SW 1271 (cell line): Measurements from ENCODE around the gene HSD17B12.
A peak's percentile ranks its signal among the peaks of the same experiment; 100 is the strongest.

Source experiments
- DNase-seq, 2 experiments: peaks; one replicate each; lab custom pipeline; 2025; lab: John Stamatoyannopoulos, UW

Gene HSD17B12

DNA sequence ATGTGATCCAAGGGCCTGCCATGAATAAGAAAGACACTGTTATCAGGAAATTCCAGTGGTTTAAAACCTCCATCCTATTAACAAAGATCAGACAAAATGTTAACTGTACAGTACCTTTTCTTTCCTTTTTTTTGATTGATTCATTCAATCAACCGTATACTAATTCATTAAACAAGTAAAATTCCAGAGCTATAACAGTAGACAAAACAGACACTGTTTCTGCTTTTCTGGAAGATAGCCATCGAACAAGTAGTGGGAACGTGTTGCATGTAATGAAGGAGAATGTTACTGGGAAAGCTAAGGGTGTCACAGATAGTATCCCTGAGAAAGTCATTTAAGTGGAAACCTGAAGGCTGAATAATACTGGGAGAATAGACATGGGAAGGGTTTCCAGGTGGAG, 126.4 kb downstream of the HSD17B12 start:
- DNase-seq = no peak

DNA sequence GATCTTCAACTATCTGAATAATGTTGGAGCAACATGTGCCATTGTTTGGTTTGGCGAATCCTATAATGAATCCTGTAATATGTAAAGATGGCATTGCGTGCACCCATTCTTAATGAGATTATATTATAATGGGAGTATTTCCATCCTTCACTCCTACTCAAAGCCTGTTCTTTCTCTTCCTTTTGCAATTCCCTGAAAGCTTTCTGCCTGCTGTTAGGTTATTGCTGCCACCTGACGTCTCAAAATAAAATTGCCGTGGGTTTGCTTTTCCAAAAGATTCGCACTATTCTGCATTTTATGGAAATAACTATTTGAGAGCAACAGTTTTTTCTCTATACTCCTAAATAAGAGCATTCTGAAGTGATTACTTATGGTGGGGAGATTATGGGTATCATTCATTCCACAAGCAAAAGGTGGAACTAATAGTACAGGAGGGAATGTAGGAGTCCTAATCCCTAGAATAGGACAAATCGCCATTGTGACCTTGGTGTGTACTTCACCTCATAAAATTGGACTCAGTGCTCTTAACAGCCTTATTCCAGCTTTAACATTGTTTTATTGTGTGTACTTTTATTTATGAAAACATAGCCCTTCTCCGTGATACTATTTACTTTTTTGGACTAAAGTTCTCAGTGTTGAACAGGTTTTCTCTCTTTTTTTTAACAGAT, 130.5 kb downstream of the HSD17B12 start:
- DNase-seq = no peak

DNA sequence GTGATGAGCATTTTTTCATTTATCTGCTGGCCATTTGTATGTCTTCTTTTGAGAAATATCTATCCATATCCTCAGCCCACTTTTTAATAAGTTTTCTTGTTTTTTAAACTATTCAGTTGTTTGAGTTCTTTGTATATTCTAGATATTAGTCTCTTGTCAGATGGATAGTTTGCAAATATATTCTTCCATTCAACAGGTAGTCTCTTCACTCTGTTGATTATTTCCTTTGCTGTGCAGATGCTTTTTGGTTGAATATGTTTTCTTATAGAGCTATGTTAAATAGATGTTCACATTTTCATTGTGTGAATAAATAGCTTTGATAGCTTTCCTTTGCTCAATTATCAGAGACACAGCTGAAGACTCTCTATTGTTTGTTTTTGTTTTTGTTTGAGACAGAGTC, 131.9 kb downstream of the HSD17B12 start:
- DNase-seq = no peak

DNA sequence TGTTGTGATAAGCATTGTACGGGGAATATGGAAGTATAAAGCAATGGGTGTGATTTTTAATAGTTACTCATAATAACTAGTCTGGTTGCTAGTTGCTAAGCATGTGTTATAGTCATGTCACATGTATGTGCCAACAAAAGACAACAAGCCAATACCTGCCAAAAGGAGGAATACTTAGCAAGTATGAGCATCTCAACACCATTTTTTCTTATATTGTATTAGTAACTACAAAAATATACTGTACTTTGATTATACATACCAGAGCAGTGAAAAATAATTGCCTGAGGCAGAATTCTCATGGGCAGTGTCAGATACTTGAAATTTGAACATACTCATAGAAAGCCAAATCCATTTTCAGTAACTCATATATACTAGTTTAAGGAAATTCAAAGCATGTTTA, 137.7 kb downstream of the HSD17B12 start:
- no peak for DNase-seq

DNA sequence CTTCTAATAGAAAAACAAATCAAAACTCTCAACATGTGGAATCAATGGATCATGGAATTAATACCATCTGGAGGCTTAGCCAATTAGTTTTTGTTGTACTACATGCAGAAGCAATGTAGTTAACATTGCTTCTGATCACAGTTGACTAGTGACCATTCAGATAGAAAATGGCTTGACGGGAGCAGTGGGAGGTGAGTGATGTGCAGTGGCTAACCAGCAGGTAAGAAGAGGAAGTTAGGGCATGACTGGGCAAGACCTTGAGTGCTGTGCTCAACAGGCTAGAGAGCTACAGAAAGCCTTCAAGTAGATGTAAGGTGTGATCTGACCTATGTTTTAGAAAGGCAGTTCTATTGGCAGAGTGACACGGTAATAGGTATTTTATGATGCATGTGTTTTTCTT, 139.4 kb downstream of the HSD17B12 start:
- DNase-seq = no peak

DNA sequence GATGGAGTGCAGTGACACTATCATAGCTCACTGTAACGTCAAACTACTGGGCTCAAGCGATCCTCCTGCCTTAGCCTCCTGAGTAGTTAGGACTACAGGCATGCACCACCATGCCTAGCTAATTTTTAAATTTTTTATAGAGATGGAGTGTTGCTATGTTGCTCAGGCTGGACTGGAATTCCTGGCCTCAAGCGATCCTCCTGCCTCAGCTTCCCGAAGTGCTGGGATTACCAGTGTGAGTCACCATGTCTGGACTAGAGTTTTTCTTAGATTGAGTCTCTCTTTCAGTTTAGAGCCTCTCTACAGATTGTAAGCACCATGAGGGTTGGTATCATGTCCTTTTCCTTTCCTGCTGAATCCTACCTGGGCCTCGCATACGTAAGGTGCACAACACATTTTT, 142.8 kb downstream of the HSD17B12 start:
- no peak for DNase-seq

DNA sequence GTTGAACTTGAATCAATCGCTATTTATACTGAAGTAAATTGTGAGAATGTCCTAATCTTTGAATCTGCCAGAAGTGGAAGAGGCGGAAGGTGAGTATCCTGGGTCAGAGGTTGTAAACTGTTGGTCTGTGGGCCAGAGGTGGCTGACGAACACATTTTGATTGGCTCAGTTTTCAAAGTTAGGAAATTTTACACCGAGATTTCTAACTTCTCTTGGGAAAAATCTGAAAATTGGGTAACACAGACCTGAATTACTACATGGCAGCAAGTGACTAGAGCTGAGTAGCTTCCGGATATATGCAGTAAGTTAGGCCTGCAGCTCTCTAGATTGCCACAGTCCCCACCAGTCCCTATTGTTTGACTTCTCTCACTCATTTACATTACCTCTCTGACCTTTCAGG, 143.3 kb downstream of the HSD17B12 start:
- no peak for DNase-seq

DNA sequence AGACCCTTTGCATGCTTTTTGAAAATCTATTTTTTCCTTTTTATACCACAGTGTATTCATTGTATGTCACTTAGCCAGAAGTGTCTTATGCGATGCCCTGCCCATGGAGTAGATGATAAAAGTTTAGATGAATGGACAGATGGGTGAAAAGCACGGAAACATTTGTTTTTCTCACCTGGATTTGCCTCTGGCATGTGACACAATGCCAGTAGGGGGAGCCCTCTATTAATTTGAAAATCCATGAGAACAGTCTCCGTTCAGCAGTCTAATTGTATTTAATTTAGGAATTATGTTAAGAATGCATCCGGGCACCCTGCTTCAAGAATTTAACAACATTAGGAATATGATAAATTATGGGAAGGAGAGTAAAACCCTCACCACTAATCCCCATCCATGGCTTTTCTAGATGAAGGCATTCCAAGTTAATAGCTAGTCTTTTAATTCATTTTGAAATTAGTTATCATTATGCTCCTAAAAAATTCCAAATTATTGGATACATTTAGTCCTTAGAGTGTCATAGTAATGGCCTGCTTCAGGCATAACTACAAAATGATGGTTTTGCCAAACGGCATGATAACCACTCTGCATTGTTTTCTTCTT, 144.8 kb downstream of the HSD17B12 start:
- peak in 1 of 2 experiments; percentile 27 for DNase-seq

DNA sequence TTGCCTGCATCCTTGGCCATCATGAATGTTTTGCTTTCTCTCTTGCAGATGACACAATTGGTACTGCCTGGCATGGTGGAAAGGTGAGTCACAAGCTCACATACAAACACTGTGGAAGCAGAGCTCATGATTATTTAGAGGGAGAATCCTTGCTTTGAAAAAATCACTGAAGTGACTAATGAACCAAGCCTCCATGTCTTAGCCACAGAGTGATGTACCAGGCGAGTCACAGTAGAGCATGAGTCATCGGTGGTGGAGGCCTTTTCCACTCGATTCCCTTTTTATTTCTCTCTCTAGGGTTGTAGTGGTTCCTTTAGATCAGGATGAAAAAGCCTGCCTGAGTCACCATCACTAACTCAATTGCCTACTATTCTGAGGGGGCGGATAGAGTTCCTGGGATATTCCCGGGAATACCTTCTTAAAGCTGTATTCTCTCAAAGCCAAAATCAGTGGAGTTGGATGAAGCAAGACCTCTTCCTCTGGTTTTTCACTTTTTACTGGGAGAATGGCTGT, 150.4 kb downstream of the HSD17B12 start:
- DNase-seq = peak; percentile 99

DNA sequence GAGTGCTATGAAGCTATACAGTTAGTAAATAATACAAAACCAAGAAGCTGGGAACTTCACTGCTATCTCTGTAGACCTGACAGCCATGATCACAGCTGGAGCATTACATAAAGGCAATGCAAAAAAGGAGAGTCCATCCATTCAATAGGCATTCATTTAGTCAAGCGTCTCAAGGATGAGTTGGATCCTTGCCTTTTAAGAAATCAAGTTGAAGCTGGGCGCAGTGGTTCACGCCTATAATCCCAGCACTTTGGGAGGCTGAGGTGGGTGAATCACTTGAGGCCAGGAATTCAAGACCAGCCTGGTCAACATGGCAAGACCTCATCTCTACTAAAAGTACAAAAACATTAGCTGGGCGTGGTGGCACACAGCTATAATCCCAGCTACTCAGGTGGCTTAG, 152.0 kb downstream of the HSD17B12 start:
- DNase-seq = no peak

DNA sequence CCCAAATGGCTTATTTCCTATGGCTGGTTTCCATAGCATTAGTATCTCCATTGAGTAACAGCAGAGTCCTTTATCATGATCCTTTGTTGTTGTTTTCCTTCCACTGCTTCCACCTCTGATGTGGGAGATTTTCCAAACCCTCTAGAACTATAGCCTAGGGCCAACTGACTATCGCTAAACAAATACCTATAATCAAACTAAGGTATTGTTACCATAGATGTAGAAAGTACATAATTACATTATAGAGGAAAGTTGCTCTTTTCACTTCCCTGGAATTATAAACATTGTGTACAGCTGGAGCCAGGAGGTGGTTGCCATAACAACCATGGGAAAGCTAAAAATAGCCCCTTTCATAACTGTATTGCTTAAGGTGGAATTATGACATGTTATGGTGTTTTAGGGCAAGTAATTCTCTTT, 153.1 kb downstream of the HSD17B12 start:
- peak in 1 of 2 experiments; percentile 57 for DNase-seq

DNA sequence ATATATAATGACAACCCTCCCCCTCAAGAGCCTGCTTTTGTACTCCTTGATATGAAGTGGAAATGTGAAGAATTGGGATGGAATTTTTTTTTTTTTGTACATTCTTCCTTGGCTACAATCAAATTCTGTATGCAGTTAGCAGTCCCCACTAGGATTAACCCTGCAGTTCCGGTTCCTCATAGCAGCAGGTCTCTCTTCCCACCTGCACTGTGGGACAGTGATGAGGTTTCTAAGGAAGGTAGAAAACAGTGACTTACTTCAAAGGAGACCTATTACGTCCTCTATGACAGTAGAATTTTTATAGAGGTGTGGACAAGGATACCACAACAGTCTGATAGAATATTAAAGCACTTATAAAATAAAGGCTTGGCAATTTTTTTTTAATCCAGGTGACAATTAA, 153.7 kb downstream of the HSD17B12 start:
- DNase-seq = no peak

DNA sequence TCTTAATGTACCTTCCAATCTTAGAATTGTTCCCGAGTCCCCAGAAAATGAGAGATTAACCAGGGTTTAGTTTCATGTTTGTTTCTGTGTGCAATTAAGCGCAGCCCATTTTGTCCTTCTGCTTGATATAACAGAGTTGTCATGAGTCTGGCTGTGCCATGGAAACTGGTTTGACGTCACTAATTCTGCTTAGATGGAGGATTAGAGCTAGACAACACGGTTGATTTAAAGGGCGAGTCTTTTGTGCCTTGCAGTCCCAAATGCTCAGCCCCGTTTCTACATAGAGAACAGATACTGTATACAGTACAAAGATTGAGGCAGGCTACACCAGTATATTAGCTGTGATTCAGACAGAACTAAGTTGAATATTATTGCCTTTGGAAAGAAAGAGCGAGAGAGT, 154.6 kb downstream of the HSD17B12 start:
- no peak for DNase-seq

DNA sequence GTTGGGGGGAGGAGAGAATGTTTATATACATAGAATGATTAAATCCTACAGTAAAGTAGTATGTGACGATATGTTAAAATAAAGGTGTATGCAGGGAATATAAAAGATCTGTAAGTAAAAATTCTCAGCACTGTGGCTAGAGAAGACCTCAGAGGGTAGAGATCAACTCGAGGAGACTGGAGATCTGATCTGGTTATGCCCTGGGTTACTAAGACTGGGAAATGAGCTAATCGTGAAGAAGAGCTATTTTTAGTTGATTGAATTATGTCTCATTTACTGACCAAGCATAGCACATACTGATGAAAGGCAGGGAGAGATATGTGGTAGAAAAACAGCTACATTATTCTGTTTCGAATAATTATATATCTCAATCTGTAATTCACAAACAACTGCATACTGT, 157.3 kb downstream of the HSD17B12 start:
- no peak for DNase-seq

DNA sequence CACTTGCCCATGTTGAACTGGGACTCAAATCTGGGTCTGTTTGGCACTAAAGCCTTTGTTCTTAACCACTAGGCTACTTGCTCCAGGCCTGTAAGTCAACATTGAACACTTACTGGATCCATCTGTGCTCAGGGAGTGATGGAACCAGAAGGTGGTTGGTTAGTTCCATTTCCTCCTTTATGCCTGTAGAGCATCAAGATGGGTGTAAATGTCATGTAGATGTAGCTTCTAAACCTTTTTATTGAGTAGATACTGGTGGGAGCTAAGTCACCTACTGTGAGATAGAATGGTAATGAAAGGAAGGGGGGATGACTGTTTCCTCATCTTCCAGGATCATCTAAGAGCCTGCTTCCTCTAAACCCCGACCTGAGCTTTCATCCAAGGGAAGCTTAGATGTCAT, 161.5 kb downstream of the HSD17B12 start:
- DNase-seq = no peak

DNA sequence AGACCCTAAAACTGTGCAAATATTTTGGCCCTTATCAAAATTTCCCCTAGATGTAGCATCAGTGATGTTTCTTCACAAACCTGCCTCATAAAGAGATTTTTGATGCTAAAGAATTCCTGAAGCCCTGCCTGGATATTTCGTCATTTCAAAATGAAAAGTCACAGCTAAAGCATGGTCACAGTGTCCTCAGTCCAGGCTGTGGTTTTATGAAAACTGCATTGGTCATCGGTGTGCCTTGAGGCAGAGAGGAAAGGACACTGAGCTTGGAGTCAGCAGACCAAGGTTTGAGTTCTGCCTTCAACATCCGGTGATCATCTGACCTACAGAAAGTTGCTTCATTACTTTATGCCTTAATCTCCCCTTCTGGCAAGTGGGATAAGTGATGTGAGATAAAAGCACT, 165.3 kb downstream of the HSD17B12 start:
- DNase-seq = no peak

DNA sequence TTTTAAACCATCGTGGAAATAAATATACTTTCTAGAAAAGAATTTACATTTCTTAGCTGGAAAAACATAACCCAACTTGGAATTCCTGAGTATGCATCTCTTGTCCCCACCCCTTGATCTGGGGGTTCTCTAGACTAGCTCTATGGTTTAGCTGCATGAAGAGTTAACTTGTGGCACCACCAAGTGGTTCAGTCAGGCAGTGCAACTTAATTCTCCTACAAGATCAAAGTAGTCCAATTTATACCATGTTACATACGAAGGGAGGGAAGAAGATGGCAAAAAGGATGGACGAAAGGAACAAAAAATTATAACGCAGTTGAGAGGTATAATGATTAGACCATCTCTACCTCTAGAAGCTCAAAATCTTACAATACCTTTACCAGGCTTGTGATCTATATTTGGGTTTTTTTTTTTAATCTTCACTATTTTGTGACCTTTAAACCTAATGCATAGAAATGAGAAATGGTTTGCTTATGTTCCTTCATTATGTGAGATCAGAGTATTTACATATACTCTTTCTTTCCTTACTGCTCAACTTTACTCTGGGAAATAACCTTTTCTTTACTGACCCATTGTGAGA, 171.6 kb downstream of the HSD17B12 start:
- DNase-seq = peak; percentile 34 to 64

DNA sequence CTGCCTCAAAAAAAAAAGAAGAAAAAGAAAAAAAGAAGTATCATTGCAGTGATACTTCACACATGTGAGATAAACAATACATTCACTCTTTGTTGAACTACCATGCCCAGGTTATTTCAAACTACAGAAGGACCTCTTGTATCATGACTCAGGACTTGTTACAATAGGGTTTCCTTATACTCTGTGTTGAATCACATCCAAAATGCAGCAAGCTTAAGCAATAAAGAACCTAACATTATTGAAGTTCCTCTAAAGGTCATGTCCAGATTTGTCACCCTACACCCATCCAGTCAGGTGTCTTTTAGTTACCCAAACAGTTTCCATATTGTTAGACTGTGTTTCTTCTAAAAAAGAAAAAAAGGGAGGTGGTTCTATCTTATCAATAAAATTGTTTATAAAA, 173.2 kb downstream of the HSD17B12 start:
- no peak for DNase-seq

DNA sequence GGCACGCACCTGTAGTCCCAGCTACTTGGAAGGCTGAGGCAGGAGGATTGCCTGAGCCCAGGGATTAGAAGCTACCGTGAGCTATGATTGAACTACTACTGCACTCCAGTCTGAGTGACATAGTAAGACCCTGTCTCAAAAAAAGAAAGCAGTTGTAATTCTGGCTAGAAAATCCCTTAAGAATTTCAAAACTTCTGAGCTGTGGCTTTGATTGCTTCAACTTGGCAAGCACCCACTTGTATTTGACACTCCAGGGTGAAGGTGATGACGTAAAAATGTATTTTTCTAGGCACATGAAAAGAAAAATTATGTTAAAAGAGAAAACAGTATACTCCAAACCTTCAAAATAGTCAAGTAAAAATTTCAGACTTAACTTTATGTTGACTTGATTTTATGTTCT, 176.5 kb downstream of the HSD17B12 start:
- DNase-seq = no peak

DNA sequence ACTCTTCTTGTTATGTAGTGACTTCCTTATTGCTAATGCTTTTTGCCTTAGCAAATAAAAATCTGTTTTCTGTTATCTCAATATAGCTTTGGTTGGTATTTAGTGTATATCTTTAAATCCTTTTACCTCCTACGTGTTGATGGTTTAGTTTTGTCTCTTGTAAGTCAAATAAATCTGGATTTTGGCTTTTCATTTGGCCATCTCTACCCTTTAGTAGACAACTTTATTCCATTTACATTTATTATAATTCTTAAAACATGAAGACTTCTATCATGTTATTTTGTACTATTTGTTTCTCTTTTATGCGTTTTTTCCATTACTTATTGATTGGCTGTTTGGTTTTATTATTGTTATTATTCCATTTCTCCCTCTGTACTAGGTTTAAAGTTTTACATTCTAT, 180.6 kb downstream of the HSD17B12 start:
- DNase-seq = no peak

DNA sequence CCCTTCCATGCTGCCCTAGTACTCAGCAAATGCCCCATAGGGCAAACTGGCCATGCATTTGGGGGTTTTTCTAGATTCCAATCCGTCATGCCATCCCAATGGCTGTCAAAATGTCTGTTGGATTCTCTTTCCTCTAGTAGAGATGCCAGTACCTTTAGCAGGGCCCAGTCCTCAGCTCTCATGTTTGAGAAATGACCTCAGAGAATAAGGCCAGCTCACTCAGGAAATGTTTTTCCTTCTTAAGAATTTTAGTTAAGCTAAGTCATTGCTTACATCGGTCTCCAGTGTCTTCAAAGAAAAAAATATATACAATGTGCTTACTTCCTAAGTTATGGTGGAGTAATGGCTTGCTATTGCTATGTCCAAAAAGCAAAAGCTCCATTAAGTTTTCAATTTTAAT, 186.0 kb downstream of the HSD17B12 start:
- no peak for DNase-seq

DNA sequence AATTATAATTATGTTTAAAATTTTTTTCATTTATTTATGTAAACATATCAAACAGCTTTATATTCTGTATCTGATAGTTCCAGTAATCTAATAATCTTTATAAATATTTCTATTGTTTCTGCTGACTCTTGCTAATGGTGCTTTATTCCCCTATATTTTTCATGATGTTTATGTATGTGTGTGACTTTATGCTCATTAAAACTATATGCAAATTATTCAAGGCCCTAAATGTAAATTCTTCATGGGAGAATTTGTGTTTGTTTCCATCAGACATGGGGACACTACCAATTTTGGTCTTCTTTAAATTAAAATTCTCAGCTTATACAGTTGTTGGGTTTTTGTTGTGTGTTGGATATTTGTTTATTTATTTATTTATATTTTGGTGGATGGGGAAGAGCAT, 186.4 kb downstream of the HSD17B12 start:
- no peak for DNase-seq

DNA sequence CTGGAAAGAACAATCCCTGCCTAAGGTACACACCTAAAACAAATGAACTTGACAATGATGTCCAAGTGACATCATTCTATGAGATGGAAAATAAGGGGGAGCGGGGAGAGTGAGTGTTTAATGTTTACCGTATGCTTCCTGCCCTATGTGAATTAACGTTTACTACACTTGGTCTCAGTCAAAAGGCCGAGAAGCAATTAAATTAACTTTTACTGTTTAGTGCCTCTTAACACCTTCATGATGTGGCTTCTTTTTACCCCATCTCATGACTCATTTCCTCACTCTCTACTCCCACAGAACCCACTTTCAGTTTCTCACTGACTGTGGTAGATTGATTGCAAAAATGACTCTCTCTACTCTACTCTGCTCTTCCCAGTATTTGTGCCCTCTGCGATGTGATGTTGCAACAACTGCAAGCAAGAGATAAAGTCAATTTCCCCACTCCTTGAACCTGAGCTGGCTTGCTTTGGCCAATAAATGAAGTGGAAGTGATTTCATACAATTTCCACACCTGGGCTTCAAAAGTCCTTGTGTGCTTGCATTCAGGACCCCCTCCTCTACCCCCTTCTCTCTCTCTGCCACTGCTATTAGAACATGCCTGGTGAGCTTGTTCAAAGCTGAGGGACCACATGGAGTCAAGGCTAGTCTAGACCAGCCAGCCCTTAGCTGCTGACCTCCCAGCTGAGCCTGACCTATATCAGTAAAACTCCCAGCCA, 188.5 kb downstream of the HSD17B12 start:
- peak in 1 of 2 experiments; percentile 9 for DNase-seq
